ENCODE measurements around the gene PRDX3. TPM values are rescaled to one million over a fixed set of nuclear protein-coding genes. Genes with fewer than 3 reads are reported as not detected.

Gene PRDX3
- total and polyA plus RNA-seq, 7 experiments from 2014 or later: 11.7 to 120 (median 36.7) TPM

DNA sequence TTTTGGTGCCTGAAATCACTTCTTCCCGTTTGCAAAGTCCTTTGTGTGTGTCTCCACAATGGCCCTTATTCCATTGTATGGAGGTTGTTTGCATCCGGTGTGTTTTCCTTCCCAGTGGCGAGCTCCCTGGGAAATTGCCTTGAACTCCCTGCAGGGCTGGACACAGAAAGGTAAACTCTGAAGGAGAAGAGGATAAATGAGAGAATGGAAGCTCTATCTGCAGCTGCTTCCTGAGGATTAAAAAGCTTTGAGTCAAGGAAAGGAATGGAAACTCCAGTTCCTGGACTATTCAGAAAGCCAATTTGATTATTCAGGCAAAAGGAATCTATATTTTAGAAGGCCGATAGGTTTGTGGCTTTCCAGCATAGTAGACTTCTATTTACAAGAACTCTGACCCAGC is 24.4 kb upstream of the PRDX3 start:
- Histone ChIP-seq H3K4me3 (ENCODE audit: low read length) (no peak overlapping the region), H3K4me1 (ENCODE audit: control insufficient read depth in 2 of 2, insufficient read depth in 2 of 2, low read length in 2 of 2) (peaks cover 9 to 10% of the 10 kb centered on the region in 2 donors), H3K36me3 (ENCODE audit: control insufficient read depth in 2 of 3, insufficient read depth in 3 of 3, low read length in 3 of 3) (no peaks in the 10 kb centered on the region), H3K27me3 (ENCODE audit: control insufficient read depth in 2 of 2, insufficient read depth in 2 of 2, low read length in 2 of 2) (no peaks in the 10 kb centered on the region), H3K27ac (ENCODE audit: low read depth, low read length) (no peak overlapping the region), H3K9me3 (ENCODE audit: control insufficient read depth in 2 of 3, low read length in 3 of 3) (no peaks in the 10 kb centered on the region)
- DNase-seq: no peak
- H3K4me3 Mint-ChIP-seq: peak overlapping the region in 1 of 10 donors; percentile 17
- H3K4me1 Mint-ChIP-seq: peaks cover 11 to 26% (median 13%) of the 10 kb centered on the region in 7 donors
- H3K27ac Mint-ChIP-seq: no peak overlapping the region
- ChIA-PET POLR2A (interaction anchor here (0.6 to 0.9 kb wide), 2 partner anchors 402 to 525 kb away, joined by 3 read pairs; no protein-coding TSS in a partner anchor), CTCF (interaction anchor here (0.7 to 1.5 kb wide), 6 partner anchors 102 to 399 kb away, joined by 3 to 4 read pairs (median 3); no protein-coding TSS in a partner anchor)
- intact Hi-C loops (cut with micrococcal nuclease): loop anchor here in 1 of 2 donors (10.0 kb wide), 1 partner anchor 448 kb away; the partner anchor contains the start of gene CACUL1
- no peaks in the 10 kb centered on the region for H3K36me3 Mint-ChIP-seq
- peaks cover 0 to 5% (median 0%) of the 10 kb centered on the region in 5 donors for H3K27me3 Mint-ChIP-seq
- ATAC-seq: no peak
- H3K9me3 Mint-ChIP-seq: peaks cover 0 to 2% (median 0%) of the 10 kb centered on the region in 11 donors

DNA sequence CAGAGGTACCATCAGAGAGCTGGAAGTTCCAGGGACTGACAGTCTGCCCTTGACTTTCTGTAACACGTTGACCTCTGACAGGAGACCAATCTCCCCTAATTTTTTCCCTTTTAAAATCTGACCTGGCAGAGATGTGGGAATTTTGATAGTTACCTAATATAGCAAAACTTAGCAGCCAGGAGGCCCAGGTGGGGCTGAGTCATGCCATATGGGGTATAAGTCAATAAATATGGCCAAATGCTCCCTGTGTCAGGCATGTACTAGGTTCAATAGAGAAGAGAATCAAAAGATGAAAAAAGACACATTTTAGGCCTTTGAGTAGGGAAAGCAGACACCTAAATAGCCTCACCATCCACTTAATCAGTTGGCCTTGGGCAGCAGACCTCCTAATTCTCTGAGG is 22.6 kb upstream of the PRDX3 start:
- H3K36me3 Mint-ChIP-seq: no peaks in the 10 kb centered on the region
- intact Hi-C loops (cut with micrococcal nuclease): loop anchor here in 1 of 2 donors (10.0 kb wide), 1 partner anchor 446 kb away; the partner anchor contains the start of gene CACUL1
- CTCF ChIA-PET: interaction anchor here (0.6 to 4.2 kb wide), 4 partner anchors 40 to 244 kb away, joined by 3 to 38 read pairs (median 22); no protein-coding TSS in a partner anchor
- Histone ChIP-seq H3K4me3 (ENCODE audit: low read length) (no peak overlapping the region), H3K27me3 (ENCODE audit: control insufficient read depth in 2 of 2, insufficient read depth in 2 of 2, low read length in 2 of 2) (no peaks in the 10 kb centered on the region), H3K27ac (ENCODE audit: low read depth, low read length) (no peak overlapping the region), H3K4me1 (ENCODE audit: control insufficient read depth in 2 of 2, insufficient read depth in 2 of 2, low read length in 2 of 2) (peaks cover 6% of the 10 kb centered on the region in 2 donors), H3K9me3 (ENCODE audit: control insufficient read depth in 2 of 3, low read length in 3 of 3) (no peaks in the 10 kb centered on the region), H3K36me3 (ENCODE audit: control insufficient read depth in 2 of 3, insufficient read depth in 3 of 3, low read length in 3 of 3) (no peaks in the 10 kb centered on the region)
- H3K27ac Mint-ChIP-seq: peak overlapping the region in 1 of 9 donors; percentile 51
- no peak overlapping the region for H3K4me3 Mint-ChIP-seq
- ATAC-seq (no peak), DNase-seq (no peak)
- H3K27me3 Mint-ChIP-seq: peaks cover 0 to 5% (median 0%) of the 10 kb centered on the region in 5 donors
- POLR2A ChIA-PET: no interaction called here
- peaks cover 8 to 31% (median 14%) of the 10 kb centered on the region in 7 donors for H3K4me1 Mint-ChIP-seq
- H3K9me3 Mint-ChIP-seq: peaks cover 0 to 2% (median 0%) of the 10 kb centered on the region in 11 donors

DNA sequence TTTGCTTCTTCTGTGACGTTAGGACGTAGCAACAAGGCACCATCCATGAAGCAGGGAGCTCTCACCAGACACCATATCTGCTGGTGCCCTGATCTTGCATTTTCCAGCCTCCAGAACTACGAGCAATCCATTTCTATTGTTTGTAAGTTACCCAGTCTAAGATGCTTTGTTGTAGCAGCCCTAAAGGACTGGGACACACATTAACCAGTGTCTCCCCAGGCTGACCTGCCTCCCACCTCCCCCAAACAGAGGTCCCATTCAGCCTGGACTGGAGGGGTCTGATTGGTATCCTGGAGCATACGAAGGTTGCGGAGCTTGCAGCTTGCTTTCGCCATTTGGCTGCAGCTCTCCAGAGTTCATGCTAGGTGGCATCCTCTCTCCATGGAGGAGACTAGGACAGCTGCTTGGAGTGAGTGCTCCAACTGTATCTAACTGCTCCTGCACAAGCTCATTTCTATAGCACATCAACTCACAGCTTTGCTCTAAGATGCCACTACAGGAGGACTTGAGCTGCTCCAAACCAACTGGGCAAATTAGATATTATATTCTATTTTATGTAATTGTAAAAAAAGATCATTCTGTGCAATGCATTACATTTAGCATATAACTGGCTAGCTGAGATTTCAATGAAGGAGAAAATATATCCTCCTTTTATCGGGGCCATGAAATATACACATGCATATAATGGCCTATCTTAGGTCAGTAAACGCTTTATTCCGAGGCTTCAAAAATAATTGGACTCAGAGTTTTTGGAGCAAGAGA is 20.8 kb upstream of the PRDX3 start:
- H3K36me3 Mint-ChIP-seq: no peaks in the 10 kb centered on the region
- peak; percentile 93 for ATAC-seq
- ChIA-PET CTCF (interaction anchor here (0.5 to 4.2 kb wide), 32 partner anchors 8 to 514 kb away, joined by 3 to 38 read pairs (median 5); partner anchors contain the start of genes GRK5 and RGS10), POLR2A (interaction anchor here (0.6 to 1.1 kb wide), 5 partner anchors 9 to 290 kb away, joined by 3 to 6 read pairs (median 3); no protein-coding TSS in a partner anchor)
- intact Hi-C loops (cut with micrococcal nuclease): loop anchor here (1.0 to 5.0 kb wide), 11 partner anchors 21 to 663 kb away; partner anchors contain the start of genes PRDX3 (in 1 of the 2), RGS10 (in 1 of the 2), SFXN4 (in 1 of the 2) and TIAL1 (in 1 of the 2)
- H3K4me3 Mint-ChIP-seq: peak overlapping the region in 1 of 10 donors; percentile 35
- Histone ChIP-seq H3K4me1 (ENCODE audit: control insufficient read depth in 2 of 2, insufficient read depth in 2 of 2, low read length in 2 of 2) (no peaks in the 10 kb centered on the region), H3K36me3 (ENCODE audit: control insufficient read depth in 2 of 3, insufficient read depth in 3 of 3, low read length in 3 of 3) (no peaks in the 10 kb centered on the region), H3K27ac (ENCODE audit: low read depth, low read length) (no peak overlapping the region), H3K9me3 (ENCODE audit: control insufficient read depth in 2 of 3, low read length in 3 of 3) (no peaks in the 10 kb centered on the region), H3K27me3 (ENCODE audit: control insufficient read depth in 2 of 2, insufficient read depth in 2 of 2, low read length in 2 of 2) (no peaks in the 10 kb centered on the region), H3K4me3 (ENCODE audit: low read length) (no peak overlapping the region)
- peaks cover 0 to 4% (median 0%) of the 10 kb centered on the region in 11 donors for H3K9me3 Mint-ChIP-seq
- peaks cover 4 to 30% (median 9%) of the 10 kb centered on the region in 7 donors for H3K4me1 Mint-ChIP-seq
- peak overlapping the region in 3 of 9 donors; percentile 46 to 73 (median 56) for H3K27ac Mint-ChIP-seq
- peaks cover 0 to 5% (median 0%) of the 10 kb centered on the region in 5 donors for H3K27me3 Mint-ChIP-seq
- peak in 8 of 9 donors; percentile 42 to 72 (median 58) for DNase-seq

DNA sequence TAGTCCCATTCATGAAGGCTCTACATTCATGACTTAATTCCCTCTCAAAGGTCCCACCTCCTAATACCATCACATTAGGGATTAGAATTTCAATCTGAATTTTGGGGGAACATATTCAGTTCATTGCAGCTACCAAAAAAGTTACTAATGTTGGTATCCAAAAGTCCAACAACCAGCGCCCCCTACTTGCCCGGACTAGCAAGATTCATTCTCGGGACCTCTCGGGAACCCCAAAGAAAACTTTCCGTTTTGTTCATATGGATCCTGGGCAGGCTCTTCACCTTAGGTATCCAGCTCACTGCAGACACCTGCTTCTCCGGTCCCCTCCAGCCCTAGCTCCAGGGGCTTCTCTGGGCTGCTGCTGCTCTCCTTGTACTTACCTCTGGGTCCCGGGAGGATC is 19.8 kb upstream of the PRDX3 start:
- no peak overlapping the region for H3K27ac ChIP-seq (ENCODE audit: low read depth, low read length)
- Mint-ChIP-seq H3K9me3 (peaks cover 0 to 4% (median 0%) of the 10 kb centered on the region in 11 donors), H3K27me3 (peaks cover 0 to 5% (median 0%) of the 10 kb centered on the region in 5 donors), H3K36me3 (no peaks in the 10 kb centered on the region), H3K4me3 (no peak overlapping the region), H3K27ac (no peak overlapping the region), H3K4me1 (peaks cover 4 to 30% (median 9%) of the 10 kb centered on the region in 7 donors)
- CTCF ChIA-PET: interaction anchor here (0.5 to 4.2 kb wide), 20 partner anchors 9 to 470 kb away, joined by 3 to 38 read pairs (median 8); partner anchors contain the start of genes GRK5 and RGS10
- H3K36me3 ChIP-seq (ENCODE audit: control insufficient read depth in 2 of 3, insufficient read depth in 3 of 3, low read length in 3 of 3): no peaks in the 10 kb centered on the region
- H3K9me3 ChIP-seq (ENCODE audit: control insufficient read depth in 2 of 3, low read length in 3 of 3): no peaks in the 10 kb centered on the region
- H3K27me3 ChIP-seq (ENCODE audit: control insufficient read depth in 2 of 2, insufficient read depth in 2 of 2, low read length in 2 of 2): no peaks in the 10 kb centered on the region
- ATAC-seq (no peak), DNase-seq (peak in 2 of 9 donors; percentile 9 to 20)
- no peak overlapping the region for H3K4me3 ChIP-seq (ENCODE audit: low read length)
- no peaks in the 10 kb centered on the region for H3K4me1 ChIP-seq (ENCODE audit: control insufficient read depth in 2 of 2, insufficient read depth in 2 of 2, low read length in 2 of 2)
- intact Hi-C loops (cut with micrococcal nuclease): loop anchor here (1.0 to 5.0 kb wide), 9 partner anchors 20 to 664 kb away; partner anchors contain the start of genes PRDX3 (in 1 of the 2), RGS10 (in 1 of the 2), SFXN4 (in 1 of the 2) and TIAL1 (in 1 of the 2)
- POLR2A ChIA-PET: no interaction called here

DNA sequence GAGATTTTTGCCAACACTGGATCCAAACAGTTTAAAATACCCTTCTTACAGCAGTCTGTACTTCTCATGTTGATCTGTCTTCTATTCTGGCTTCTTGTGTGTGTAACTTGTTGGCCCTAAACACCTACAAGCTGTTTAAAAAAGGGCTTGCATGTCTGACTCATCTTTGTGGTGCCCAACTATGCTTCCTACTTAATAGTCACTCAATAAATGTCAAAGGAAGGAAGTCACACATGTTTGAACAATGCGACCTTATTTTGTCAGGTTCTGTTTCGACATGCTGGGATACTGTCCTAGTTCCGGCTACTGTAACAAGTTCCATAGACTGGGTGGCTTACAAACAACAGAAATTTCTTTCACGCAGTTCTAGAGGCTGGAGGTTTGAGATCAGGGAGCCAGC is 19.3 kb upstream of the PRDX3 start:
- Histone ChIP-seq H3K9me3 (ENCODE audit: control insufficient read depth in 2 of 3, low read length in 3 of 3) (no peaks in the 10 kb centered on the region), H3K36me3 (ENCODE audit: control insufficient read depth in 2 of 3, insufficient read depth in 3 of 3, low read length in 3 of 3) (no peaks in the 10 kb centered on the region), H3K27me3 (ENCODE audit: control insufficient read depth in 2 of 2, insufficient read depth in 2 of 2, low read length in 2 of 2) (no peaks in the 10 kb centered on the region), H3K4me3 (ENCODE audit: low read length) (no peak overlapping the region), H3K27ac (ENCODE audit: low read depth, low read length) (no peak overlapping the region), H3K4me1 (ENCODE audit: control insufficient read depth in 2 of 2, insufficient read depth in 2 of 2, low read length in 2 of 2) (no peaks in the 10 kb centered on the region)
- Mint-ChIP-seq H3K9me3 (peaks cover 0 to 4% (median 0%) of the 10 kb centered on the region in 11 donors), H3K4me1 (peaks cover 4 to 30% (median 9%) of the 10 kb centered on the region in 7 donors), H3K4me3 (no peak overlapping the region), H3K36me3 (no peaks in the 10 kb centered on the region), H3K27ac (peak overlapping the region in 1 of 9 donors; percentile 4), H3K27me3 (peaks cover 0 to 5% (median 0%) of the 10 kb centered on the region in 5 donors)
- intact Hi-C loops (cut with micrococcal nuclease): loop anchor here (1.0 to 5.0 kb wide), 9 partner anchors 19 to 664 kb away; partner anchors contain the start of genes PRDX3 (in 1 of the 2), RGS10 (in 1 of the 2), SFXN4 (in 1 of the 2) and TIAL1 (in 1 of the 2)
- ATAC-seq: peak; percentile 20
- no peak for DNase-seq
- ChIA-PET POLR2A (no interaction called here), CTCF (interaction anchor here (0.6 to 4.2 kb wide), 11 partner anchors 8 to 469 kb away, joined by 3 to 38 read pairs (median 8); partner anchors contain the start of genes GRK5 and RGS10)

DNA sequence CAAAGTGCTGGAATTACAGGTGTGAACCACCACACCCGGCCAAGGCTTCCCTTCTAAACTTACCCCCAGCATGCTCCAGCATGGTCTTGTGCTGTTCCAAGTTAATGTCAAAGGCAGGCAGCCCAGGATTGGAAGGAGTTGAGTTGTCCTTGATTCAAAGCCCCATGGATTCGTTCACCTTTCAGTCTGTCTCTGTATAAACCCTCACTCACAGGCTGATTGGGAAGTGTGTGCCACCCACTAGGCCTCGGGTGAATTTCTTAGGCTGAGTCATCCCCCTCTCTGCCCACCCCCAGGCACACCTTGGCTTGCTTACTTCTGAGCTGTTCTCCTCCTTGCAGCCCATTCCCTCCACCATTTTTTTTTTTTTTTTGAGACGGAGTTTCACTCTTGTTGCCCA is 13.3 kb upstream of the PRDX3 start:
- no peak overlapping the region for H3K4me3 Mint-ChIP-seq
- intact Hi-C loops (cut with micrococcal nuclease): no loop called here
- Histone ChIP-seq H3K27ac (ENCODE audit: low read depth, low read length) (no peak overlapping the region), H3K4me3 (ENCODE audit: low read length) (no peak overlapping the region), H3K27me3 (ENCODE audit: control insufficient read depth in 2 of 2, insufficient read depth in 2 of 2, low read length in 2 of 2) (no peaks in the 10 kb centered on the region), H3K36me3 (ENCODE audit: control insufficient read depth in 2 of 3, insufficient read depth in 3 of 3, low read length in 3 of 3) (no peaks in the 10 kb centered on the region), H3K4me1 (ENCODE audit: control insufficient read depth in 2 of 2, insufficient read depth in 2 of 2, low read length in 2 of 2) (peaks cover 4 to 6% of the 10 kb centered on the region in 2 donors), H3K9me3 (ENCODE audit: control insufficient read depth in 2 of 3, low read length in 3 of 3) (no peaks in the 10 kb centered on the region)
- CTCF ChIA-PET: no interaction called here
- DNase-seq (no peak), ATAC-seq (no peak)
- H3K27ac Mint-ChIP-seq: peak overlapping the region in 1 of 9 donors; percentile 77
- H3K4me1 Mint-ChIP-seq: peaks cover 9 to 44% (median 12%) of the 10 kb centered on the region in 7 donors
- H3K27me3 Mint-ChIP-seq: no peaks in the 10 kb centered on the region
- no peaks in the 10 kb centered on the region for H3K36me3 Mint-ChIP-seq
- POLR2A ChIA-PET: no interaction called here
- peaks cover 0 to 2% (median 0%) of the 10 kb centered on the region in 11 donors for H3K9me3 Mint-ChIP-seq

All from naive thymus-derived CD4-positive, alpha-beta T cell (primary cell).